ENCODE results near the gene FAM20A.
"Not testable (repeated sequence)": the region's sequence is repeated elsewhere in the genome, so short reads cannot be mapped to it uniquely, and the experiment has no call there.

Gene FAM20A

GRCh38 chr17:68518063-68518815 lies 82.9 kb downstream of the FAM20A start:
- no peak for DNase-seq

DNA sequence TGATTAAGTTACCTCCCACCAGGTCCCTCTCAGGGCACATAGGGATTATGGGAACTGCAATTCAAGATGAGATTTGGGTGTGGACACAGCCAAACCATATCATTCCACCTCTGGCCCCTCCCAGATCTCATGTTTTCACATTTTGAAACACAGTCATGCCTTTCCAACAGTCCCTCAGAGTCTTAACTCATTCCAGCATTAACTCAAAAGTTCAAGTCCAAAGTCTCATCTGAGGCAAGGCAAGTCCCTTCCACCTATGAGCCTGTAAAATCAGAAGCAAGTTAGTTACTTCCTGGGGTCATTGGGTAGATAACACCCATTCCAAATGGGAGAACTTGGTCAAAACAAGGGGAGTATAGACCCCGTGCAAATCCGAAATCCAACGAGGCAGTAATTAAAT lies 83.6 kb downstream of the FAM20A start:
- DNase-seq, result not testable (repeated sequence)

- no peak for DNase-seq
Observed at GRCh38 chr17:68516732-68517131, 84.4 kb downstream of the FAM20A start.

GRCh38 chr17:68514831-68515635 lies 86.1 kb downstream of the FAM20A start:
- no peak for DNase-seq

DNA sequence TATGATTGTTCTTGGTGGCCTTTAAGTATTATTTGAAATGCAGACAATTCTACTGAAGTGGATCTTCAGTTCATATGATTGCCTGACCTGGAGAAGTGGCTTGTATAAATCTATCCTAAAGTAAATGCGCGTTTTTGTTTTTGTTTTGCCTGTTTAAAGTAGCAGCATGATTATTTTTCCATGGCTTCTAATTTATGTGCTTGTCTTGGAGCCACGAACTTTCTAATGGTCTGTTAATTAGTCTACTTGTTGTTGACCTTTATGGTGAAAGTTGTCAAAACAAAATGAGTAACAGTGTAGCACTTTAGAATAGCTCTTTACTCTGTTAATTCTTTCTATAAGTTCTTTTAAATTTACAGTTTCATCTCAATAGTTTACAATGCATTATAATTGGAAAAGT lies 87.2 kb downstream of the FAM20A start:
- no peak for DNase-seq

- no peak for DNase-seq
Observed at GRCh38 chr17:68512960-68513474, 88.2 kb downstream of the FAM20A start.

GRCh38 chr17:68512247-68512959 lies 88.8 kb downstream of the FAM20A start, which contains the start of gene PRKAR1A:
Gene PRKAR1A, plus strand, starts transcription at chr17:68512430. Its CDS starts 2,970 bp downstream, at chr17:68515400.
- peak; percentile 97 for DNase-seq

DNA sequence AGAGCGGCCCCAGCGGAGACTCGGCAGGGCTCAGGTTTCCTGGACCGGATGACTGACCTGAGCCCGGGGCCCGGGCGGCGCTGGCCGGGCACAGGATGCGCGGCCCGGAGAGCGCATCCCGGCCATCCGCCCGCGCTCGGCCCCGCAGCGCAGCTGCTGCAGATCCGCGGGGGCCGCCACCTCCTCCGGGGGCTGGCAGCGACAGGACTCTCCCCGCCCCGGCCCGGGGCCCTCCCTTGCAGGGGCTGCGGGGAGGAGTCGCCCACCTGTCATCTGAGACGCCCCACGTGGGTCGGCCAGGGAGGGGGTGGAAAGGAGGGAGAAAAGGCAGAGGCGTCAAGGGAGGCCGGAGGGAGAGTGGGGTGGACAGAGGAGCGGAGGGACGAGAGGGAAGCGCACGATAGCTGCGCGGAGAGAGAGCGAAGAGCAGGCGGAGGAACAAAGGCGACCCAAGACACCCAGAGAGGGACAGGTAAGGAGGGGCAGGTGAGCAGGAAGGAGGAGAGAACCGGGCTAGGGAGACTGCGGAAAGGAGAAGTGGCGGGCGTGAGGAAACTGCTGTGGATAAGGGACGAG lies 89.4 kb downstream of the FAM20A start:
- peak; percentile 90 for DNase-seq

DNA sequence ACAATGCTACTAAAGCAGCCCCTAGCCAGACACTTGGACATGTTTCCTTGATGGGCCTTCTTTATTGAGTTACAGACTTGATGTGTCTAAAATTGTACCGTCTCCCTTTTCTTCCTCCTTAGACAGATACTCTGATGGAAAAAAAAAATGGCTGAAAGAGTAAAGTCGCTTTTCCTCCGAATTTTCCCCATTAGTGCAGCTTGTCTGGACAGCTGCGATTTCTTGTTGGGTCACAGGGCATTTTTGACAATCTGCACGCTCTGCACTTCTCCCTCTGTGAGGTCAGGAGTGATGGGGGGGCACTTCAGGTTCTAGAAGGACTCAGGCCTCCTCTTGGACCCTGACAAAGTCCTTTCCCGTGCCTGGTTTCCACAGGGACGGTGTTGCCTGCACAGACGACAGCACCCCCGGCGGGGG lies 89.9 kb downstream of the FAM20A start:
- no peak for DNase-seq

- DNase-seq, result no peak
Observed at GRCh38 chr17:68509141-68510057, 91.8 kb downstream of the FAM20A start.

- DNase-seq, result no peak
Observed at GRCh38 chr17:68507576-68507975, 93.6 kb downstream of the FAM20A start.

DNA sequence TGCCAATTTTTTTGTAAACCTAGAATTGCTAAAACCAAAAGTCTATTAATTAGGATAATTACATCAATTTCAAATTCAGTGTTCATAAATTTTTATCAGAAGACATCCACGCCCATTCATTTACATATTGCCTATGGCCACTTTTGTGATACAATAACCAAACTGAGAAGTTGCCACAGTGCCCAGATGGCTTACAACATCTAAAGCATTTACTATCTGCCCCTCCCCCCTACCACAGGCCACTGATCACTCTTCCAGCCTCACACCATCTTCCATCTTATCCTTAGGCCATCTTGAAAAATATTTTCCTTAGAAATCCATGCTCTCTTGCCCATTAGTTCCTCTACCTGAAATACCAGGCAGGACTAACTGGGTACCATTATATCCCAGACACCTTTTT lies 95.2 kb downstream of the FAM20A start:
- no peak for DNase-seq

- DNase-seq, result no peak
Observed at GRCh38 chr17:68501074-68501473, 100.1 kb downstream of the FAM20A start.

- DNase-seq, result no peak
Observed at GRCh38 chr17:68499587-68499986, 101.6 kb downstream of the FAM20A start.

GRCh38 chr17:68498479-68499326 lies 102.5 kb downstream of the FAM20A start:
- no peak for DNase-seq

- no peak for DNase-seq
Observed at GRCh38 chr17:68497885-68498319, 103.3 kb downstream of the FAM20A start.

- no peak for DNase-seq
Observed at GRCh38 chr17:68495081-68495480, 106.1 kb downstream of the FAM20A start.

DNA sequence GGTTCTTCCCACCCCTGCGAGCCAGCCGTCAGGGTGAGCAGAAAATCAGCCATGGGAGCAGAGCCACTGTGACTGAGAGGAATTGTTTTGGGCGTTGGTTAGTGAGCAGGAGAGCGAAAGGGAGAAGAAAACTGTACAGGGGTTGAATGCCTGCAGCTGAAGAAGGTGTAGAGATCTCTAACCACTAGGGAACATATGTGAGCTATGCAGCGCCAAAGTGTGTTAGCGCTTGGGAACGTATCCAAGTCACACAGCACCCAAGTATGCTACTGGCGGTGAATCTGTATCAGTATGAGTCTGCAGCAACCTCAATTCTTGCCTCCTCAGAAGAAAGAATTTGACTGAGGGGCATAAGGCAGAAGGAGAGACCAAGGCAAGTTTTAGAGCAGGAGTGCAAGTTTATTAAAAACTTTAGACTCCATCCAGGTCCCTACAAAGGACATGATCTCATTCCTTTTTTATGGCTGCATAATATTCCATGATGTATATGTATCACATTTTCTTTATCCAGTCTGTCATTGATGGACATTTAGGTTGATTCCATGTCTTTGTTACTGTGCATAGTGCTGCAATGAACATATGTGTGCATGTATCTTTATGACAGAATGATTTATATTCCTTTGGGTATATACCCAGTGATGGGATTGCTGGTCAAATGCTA lies 108.6 kb downstream of the FAM20A start:
- DNase-seq, result not testable (repeated sequence)

DNA sequence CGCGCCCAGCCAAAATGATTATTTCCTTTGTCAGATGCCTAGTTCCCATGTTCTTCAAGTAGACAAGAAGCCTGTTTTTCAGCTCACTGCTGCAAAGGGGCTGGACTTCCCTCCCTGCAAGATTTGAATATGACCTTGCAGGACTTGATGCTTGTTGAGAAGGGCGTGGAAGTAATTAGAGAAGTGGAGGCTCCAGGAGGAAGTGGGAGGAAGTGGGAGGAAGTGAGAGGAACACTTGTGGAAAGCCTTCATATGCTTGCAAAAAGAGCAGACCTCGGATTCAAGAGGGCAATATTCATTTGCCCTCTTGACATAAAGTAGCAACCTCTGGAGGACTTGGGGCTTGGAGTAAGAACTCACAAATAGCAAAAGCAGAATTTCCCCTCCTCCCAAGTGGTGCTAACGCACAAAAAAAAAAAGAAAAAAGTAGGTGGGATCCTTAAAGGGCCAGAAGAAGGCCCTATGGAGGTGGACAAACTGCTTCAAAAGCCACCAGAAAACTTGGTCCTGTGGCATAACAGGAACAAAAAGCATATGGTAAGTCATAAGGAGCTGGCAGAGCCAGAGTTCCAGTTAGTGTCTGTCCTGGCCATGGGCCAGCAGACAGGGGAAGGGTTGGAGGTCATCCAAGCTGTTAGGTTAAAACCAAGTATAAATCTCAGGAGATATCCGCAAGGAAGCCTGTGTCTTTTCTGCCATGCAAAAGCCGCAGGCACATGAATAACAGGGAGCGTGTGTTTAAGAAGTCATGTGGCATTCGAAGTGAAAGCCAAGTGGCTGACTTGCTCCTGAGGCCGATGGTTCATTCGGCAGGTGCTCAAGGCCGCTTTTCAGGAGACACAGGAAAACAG lies 109.6 kb downstream of the FAM20A start:
- DNase-seq, result no peak
